Stimulated activated CD8-positive, alpha-beta memory T cell treated with anti-CD3 and anti-CD28 coated beads, Interleukin-12 subunit alpha, Interleukin-12 subunit beta, amount 100 ng/mL, for 24 hours (primary cell): ENCODE results near the gene MON1A.
A peak's percentile ranks its signal among the peaks of the same experiment; 100 is the strongest.
"Not testable (repeated sequence)": the region's sequence is repeated elsewhere in the genome, so short reads cannot be mapped to it uniquely, and the experiment has no call there.

ENCODE experiments used
- DNase-seq: peaks from one replicate; pipeline ENCODE4 v3.0.0-alpha.2; 2020; ENCODE audit errors: extremely low read depth

Gene MON1A, protein sequence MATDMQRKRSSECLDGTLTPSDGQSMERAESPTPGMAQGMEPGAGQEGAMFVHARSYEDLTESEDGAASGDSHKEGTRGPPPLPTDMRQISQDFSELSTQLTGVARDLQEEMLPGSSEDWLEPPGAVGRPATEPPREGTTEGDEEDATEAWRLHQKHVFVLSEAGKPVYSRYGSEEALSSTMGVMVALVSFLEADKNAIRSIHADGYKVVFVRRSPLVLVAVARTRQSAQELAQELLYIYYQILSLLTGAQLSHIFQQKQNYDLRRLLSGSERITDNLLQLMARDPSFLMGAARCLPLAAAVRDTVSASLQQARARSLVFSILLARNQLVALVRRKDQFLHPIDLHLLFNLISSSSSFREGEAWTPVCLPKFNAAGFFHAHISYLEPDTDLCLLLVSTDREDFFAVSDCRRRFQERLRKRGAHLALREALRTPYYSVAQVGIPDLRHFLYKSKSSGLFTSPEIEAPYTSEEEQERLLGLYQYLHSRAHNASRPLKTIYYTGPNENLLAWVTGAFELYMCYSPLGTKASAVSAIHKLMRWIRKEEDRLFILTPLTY

DNA sequence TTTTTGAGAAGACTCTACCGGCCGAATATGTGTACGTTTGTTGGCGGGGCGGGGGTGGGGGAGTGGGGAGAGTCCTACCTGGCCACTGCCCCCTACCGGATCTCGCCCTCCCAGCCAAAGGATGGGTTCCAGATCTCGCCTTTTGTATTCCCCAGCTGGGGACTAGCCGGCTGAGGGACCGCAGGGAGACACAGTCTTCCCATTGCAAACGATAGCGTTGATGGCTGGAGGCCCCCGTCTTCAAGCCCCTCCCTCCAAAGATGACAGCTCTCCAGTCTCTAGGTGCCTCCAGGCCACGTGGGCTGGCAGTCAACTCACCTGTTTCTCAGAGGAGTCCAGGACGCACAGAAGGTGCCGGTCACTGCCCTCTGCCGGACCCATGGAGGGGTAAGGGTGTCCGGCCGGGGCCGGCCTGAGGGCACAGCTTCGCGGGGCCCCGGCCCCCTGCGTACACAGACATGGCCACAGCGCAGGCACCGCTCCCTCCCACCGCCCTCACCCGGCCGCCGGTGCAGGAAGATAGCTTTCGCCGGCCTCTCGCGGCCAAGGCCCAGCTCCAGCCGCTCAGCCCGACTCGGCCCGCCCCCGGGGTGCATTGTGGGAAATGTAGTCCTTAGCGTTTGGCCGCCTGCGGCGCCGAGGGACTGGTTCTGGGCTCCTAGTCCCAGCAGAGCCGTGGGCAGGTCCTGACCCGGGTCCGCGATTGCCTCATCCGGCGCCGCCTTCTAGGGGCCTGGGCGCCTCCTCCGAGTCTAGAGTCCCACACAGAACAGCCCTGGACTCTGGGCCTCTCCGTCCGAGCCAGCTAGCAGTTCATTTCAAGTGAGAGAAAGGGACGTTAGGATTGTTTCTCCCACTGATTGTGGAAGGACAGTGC, at the start of gene MON1A:
Gene MON1A (minus strand): TSS at position 521 of the 877 bp plus-strand sequence. CDS start 16,465 bp downstream, outside the sequence.
- DNase-seq: peak; percentile 70

DNA sequence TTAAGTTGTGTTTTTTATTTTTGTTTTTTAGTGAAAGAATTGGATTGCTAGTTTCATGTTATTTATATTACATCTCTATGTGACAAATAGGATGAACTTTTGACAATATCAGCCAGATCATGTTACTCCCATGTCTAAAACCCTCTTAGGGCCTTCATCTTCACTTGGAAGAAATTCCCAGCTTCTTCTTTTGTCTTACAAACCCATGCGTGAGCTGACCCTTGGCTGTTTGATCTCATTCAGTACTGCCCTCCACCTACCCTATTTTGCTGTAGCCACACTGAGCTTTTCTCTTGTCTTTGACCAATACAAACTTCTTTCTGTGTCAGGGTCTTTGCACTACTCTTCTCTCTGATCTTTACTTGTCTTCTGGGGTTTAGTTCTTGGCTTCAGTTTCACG, 47.3 kb upstream of the MON1A start:
- no peak for DNase-seq

DNA sequence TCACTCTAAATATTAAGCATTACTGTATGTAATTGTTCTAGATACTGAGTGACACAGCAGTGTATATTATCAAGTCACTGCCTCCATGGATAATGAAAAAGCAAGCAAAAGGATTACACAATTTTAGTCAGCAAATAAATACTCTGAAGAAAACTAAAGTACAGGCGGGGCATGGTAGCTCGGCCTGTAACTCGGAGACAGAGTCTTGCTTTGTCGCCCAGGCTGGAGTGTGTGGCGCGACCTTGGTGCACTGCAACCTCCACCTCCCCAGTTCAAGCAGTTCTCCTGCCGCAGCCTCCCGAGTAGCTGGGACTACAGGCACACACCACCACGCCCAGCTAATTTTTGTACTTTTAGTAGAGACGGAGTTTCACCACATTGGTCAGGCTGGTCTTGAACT, 43.0 kb upstream of the MON1A start:
- DNase-seq: no peak

DNA sequence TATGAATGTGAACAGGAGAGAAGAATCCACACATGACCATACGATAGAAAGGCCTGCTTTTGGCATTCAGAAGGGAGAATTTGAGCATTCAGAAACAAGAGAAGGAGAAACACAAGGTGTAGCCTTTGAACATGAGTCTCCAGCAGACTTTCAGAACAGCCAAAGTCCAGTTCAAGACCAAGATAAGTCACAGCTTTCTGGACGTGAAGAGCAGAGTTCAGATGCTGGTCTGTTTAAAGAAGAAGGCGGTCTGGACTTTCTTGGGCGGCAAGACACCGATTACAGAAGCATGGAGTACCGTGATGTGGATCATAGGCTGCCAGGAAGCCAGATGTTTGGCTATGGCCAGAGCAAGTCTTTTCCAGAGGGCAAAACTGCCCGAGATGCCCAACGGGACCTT, 38.7 kb upstream of the MON1A start:
- no peak for DNase-seq

DNA sequence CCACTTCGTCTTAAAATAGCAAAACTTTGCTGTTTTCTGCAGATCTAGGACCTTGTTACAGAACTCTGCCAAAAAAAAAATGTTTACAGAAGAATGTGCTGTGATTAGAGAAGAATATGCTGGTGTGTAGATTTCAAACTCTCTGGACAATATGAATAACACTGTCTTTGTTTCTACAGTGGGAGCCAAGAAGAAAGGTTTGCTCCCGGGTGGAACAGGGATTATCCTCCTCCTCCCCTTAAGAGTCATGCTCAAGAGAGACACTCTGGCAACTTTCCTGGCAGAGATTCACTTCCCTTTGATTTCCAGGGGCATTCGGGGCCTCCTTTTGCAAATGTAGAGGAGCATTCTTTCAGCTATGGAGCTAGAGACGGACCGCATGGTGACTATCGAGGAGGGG, 37.7 kb upstream of the MON1A start:
- no peak for DNase-seq

DNA sequence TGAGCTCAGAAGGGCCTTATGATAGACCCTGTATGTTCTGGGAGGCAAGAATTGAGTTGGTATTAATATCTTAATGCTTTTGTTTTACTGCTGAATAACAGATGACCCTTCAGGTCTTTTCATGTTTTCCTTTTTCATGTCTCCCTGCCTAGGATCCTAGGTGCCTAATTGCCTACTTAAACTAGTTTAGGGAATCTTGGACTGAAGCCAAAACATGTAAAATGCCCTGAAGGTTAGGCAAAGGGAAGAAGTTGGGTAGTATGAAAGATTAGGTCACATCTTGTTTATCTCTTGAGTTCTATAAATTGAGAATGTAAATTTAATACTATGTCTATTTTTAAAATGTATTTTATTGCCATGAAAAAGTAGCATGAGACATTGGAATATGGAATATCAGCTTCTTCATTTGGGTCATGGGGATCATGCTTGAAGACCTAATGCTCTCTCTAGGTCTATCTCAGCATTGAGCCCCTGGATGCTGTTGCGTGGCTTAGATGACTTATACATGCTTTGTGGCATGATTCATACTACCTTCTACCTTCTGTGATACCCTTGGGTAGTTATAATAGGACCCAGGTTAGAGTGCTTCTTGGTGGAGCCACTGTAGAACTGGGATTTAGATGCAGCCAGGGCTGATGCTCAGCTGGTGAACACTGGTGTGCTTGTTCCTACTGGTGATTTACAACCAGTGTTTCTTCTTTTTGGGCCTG, 36.8 kb upstream of the MON1A start:
- DNase-seq: no peak

DNA sequence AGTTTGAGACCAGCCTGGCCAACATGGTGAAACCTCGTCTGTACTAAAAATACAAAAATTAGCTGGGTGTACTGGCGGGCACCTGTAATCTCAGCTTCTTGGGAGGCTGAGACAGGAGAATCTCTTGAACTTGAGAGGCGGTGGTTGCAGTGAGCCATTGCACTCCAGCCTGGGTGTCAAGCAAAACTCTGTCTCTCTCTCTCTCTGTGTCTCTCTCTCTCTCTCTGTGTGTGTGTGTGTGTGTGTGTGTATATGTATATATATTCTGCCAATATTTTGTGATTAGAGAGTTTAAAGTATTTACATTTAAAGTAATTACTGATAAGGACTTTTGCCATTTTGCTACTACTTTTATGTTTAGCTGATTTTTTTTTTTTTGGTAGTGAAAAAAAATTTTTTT, 26.0 kb upstream of the MON1A start:
- DNase-seq: no peak

DNA sequence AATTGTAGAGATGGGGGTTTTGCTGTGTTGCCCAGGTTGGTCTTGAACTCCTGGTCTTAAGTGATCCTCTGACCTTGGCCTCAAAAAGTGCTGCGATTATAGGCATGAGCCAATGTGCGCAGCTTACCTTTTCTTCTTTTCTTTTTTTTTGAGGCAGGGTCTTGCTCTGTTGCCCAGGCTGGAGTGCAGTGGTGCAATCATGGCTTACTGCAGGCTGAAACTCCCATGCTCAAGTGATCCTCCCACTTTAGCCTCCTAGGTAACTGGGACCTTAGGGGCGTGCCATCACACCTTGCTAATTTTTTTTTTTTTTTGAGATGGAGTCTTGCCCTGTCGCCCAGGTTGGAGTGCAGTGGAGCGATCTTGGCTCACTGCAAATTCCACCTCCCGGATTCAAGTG, 23.3 kb upstream of the MON1A start:
- no peak for DNase-seq

DNA sequence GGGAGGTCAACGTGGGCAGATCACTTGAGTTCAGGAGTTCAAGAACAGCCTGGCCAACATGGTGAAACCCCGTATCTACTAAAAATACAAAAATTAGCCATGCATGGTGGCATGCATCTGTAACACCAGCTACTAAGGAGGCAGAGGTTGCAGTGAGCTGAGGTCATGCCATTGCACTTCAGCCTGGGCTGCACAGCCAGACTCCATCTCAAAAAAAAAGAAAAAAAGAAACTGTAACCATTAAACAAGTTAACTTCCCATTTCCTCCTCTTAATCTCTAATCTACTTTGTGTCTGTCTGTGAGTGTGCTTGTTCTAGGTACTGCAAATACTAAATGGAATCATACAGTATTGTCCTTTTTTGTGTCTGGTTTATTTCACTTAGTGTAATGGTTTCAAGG, 13.0 kb upstream of the MON1A start:
- DNase-seq: no peak

DNA sequence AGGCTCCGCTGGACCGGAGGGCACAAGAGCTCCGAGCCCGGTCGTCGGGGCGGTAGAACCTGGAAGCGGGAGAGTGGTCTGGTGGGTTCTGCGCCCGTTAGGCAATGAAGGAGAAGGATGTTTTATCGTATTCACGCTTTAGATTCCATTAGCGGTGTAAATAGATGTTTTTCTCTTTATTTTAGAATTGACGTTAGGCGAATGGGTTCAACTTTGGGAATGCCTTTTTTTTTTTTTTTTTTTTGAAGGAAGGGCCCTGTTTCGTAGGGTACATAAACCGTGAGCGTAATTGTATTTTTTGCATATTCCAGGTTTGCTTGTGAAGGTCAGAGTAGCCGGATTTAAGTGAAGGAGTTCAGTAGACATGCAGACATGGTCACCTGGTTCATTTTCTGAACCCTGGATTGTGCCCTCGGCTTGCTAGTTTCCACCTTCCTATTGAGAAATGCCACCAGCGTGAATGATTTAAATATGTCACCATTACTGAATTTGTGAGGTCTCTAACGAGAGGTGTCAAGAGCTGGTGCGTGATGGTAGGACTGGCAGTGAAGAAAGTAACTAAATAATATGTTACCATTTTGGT, 11.1 kb upstream of the MON1A start:
- no peak for DNase-seq

DNA sequence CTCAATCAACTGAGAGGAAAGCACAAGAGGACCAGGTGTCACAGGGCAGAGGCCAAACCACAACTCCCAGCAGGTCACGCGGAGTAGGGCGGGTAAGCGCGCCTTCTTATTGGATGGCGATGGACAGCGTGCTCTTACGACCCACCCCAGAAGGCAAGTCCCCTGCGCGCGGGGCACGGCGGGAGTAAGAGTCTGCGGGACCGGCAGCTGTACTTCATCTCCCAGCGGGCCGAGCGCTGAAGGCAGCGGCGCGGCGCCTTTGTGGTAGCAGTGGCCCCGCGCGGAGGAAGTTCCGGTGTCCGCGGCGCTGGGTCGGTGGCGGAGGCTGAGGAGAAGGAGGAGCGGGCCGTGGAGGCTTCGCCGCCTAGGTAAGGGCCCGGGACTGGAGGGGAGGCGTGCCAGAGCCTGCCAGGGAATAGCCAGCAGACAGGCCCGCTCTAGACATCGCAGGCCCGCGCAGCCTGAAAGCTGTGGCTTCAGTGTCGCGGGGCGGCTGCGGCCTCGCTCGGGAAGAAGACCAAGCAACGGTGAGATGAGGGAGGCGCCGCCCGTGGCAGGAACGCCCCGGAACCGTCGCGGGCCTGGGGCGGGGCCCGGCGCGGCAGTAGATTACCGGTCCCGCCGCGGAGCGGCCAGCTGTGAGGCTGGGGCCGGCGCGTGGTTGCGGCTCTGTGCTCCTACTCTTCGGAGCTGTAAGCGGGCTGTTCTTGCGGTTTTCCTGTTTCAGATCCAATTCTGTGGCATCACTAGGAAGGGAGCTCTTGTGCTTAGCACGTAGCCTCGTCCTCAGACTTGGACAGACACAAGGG, 10.5 kb upstream of the MON1A start, which contains the start of gene RBM6:
Gene RBM6 (plus strand): TSS at position 293 of the 809 bp plus-strand sequence. CDS start 22,492 bp downstream, outside the sequence.
- DNase-seq: peak; percentile 87

DNA sequence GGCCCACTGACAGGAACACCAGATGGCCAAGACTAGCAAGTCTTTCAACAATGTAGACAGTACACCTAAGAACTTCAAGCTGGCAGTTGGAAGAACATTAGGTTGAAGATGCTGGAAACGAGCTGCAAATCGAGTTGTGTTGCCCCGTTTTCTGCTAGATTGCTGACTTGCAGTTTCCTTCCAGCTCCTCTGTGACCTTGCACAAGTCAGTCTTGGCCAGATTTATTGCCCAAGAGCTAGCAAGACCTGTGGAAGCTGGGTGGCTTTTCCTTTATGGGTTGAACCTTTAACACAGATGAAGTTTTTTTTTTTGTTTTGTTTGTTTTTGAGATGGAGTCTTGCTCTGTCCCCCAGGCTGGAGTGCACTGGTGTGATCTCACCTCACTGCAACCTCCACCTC, 7.5 kb upstream of the MON1A start:
- DNase-seq: no peak

DNA sequence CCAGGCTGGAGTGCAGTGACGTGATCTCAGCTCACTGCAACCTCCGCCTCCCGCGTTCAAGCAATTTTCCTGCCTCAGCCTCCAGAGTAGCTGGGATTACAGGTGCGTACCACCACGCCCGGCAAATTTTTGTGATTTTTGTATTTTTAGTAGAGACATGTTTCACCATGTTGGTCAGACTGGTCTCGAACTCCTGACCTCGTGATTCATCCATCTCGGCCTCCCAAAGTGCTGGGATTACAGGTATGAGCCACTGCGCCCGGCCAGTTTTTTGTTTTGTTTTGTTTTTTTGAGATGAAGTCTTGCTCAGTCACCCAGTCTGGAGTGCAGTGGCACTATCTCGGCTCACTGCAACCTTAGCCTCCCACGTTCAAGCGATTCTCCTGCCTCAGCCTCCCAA, 2.7 kb upstream of the MON1A start:
- not testable (repeated sequence) for DNase-seq

DNA sequence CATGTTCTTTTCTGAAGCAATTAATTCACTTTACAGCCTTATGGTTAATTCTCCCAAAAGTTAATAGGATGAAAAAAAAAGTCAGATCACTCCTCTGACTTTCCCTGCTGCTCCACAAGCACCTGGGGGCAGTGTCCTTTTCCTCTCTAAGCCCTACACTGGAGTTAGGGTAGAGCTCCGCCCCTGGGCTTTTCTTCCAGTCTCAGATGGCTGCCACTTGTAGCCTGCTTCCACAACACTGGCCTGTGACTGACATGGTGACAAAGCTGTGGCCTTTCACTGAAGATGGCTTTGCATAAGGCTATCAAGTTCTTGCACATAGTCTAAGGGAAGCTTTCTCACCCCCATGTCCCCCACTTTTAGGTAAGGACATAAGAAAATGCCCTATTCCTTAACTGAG, 1.3 kb upstream of the MON1A start:
- DNase-seq: no peak

DNA sequence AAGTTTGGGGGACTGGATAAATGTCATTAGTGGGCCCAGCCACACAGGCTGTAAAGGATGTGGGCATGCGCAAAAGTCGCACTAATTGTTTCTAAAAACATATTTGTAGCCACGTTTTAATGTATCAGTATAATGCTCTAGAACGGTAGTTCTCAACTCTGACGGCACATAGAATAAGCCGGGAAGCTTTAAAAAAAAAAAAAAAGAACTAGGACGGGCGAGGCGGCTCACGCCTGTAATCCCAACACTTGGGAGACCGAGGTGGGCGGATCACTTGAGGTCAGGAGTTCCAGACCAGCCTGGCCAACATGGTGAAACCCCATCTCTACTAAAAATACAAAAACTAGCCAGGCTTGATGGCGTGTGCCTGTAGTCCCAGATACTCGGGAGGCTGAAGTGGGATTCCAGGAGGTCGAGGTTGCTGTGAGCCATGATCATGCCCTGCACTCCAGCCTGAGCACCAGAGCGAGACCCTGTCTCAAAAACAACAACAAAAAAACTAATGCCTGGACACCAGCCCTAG, 618 bp upstream of the MON1A start:
- DNase-seq: no peak

DNA sequence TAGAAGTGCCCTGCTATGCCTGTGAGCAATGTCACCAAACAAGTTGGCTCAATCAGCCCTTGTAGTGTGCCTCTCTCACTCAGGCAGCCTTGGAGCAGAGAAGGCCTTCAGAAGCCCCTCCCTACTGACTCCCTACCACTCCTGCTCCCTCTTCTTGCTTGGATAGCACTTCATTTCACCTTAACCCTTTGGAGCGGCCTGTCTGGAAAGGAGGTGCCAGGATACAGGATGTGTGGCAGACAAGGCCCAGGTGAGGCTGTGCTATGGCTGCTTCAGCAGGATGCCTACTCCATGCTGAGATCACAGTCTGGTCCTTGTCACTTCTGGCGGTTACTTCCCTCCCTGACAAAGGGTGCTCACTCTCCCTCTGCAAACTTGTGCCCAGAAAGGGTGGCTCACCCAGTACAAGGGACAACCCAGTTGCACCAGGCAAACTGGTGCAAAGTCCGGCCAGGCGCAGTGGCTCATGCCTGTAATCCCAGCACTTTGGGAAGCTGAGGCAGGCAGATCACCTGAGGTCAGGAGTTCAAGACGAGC, 1.1 kb downstream of the MON1A start:
- no peak for DNase-seq

DNA sequence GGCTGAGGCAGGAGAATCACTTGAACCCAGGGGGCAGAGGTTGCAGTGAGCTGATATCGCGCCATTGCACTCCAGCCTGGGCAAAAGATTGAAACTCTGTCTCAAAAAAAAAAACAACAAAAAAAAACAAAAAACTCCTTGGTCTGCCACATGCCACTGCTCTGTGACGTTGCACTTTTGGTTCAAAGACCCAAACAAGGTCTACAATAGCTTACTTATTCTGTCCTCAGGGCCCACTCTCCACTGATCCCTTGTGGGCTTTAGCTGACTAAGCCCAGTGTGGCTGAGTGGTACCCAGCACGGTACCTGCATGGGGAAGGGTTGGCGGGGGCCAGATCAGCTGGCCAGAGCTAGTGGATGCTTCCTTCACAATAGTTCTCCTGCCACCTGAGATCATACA, 1.8 kb downstream of the MON1A start:
- no peak for DNase-seq

DNA sequence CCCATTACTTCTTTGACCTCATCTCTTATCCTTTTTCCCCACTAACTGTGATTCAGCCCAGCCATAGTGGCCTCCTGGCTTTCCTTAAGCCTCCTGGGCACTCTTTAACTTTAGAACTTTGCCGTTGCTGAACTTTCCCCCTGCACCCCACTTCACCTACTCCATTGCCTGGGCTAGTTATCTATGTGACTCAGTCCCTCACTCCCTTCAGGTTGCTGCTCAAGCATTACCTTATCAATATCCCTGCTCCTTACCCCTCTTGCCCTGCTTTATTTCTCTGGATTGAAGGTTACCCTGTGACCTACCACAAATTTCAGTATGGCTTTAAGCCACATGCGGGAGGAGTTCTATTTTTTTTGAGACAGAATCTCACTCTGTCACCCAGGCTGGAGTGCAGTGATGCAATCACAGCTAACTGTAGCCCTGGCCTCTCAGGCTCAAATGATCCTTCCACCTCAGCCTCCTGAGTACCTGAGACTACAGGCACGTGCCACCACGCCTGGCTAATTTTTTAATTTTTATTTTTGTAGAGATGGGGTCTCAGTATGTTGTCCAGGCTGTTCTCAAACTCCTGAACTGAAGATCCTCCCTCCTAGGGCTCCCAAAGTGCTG, 3.4 kb downstream of the MON1A start:
- no peak for DNase-seq

DNA sequence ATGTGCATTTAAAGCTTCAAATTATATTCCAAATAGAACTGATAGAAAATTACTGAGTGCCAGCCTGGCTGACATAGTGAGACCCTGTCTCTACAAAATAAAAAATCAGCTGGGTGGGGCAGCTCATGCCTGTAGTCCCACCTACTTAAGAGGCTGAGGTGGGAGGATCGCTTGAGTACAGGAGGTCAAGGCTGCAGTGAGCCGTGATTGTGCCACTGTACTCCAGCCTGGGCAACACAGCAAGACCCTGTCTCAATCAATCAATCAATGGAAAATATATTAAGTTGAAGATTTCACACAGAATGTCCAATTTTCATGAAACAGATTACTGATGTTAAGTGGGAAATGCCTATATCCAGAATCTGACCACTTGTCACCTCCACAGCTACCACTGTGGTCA, 4.1 kb downstream of the MON1A start:
- DNase-seq: no peak

DNA sequence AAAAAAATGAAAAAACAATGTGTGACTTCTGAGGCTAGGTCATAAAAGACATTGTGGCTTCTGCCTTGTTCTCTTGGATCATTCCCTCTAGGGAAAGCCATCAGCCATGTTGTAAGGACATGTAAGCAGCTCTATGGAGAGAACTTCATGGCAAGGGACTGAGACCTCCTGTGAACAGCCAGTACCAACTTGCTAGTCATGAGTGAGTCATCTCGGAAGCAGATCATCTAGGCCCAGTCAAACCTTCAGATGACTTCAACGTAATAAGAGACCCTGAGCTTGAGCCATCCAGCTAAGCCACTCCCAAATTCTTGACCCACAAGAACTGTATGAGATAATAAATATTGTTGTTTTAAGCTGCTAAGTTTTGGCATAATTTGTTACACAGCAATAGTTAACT, 4.9 kb downstream of the MON1A start:
- DNase-seq: no peak
